HepG2 (cell line): ENCODE data around the gene POP7. TPM values are rescaled to one million over a fixed set of nuclear protein-coding genes. Genes with fewer than 3 reads are reported as not detected.
A peak's percentile ranks its signal among the peaks of the same experiment; 100 is the strongest.

Experiments
- ARID3A ChIP-seq: IDR thresholded peaks from 2 replicates; pipeline ENCODE4 v1.6.1; 2012; ENCODE audit warnings: low read depth, low read length, improper control_type of control experiment
- ATF7 ChIP-seq, 2 experiments: fragments of 450-650 bp in 1 of 2; sonication (generic) in 1 of 2; formaldehyde crosslinking in 1 of 2; IDR thresholded peaks; 2 replicates each; pipeline versions ENCODE4 v1.4.0 to v1.6.1; 2016 to 2020; ENCODE audit warnings: antibody characterized with exemption in 1 of 2, mild to moderate bottlenecking in 1 of 2, missing genetic modification reagents in 1 of 2
- CHD4 ChIP-seq: fragments of 200-600 bp; sonication (generic); IDR thresholded peaks from 2 replicates; pipeline ENCODE4 v1.7.0; 2017; ENCODE audit warnings: mild to moderate bottlenecking, low read length, borderline replicate concordance
- EZH2 ChIP-seq: conservative IDR thresholded peaks from 2 replicates; pipeline ENCODE4 v1.6.1; 2012; ENCODE audit warnings: mild to moderate bottlenecking, low read depth, low read length, moderate library complexity
- FOXJ3 ChIP-seq: sonication (generic); formaldehyde crosslinking; IDR thresholded peaks from 2 replicates; pipeline ENCODE4 v1.4.0; 2020; ENCODE audit warnings: missing genetic modification reagents, mild to moderate bottlenecking, borderline replicate concordance
- HNRNPK ChIP-seq: fragments of 200-400 bp; formaldehyde crosslinking; IDR thresholded peaks from 2 replicates; pipeline ENCODE4 v1.6.1; 2018; ENCODE audit warnings: low read length, low read depth, moderate library complexity, mild to moderate bottlenecking; ENCODE audit not compliant: poor library complexity, severe bottlenecking
- HNRNPLL ChIP-seq: fragments of 200-400 bp; formaldehyde crosslinking; IDR thresholded peaks from 2 replicates; pipeline ENCODE4 v1.6.1; 2017; ENCODE audit warnings: mild to moderate bottlenecking, low read depth, low read length; ENCODE audit not compliant: poor library complexity, severe bottlenecking
- KDM5A ChIP-seq: fragments of 200-600 bp; sonication (generic); IDR thresholded peaks from 2 replicates; pipeline ENCODE4 v1.7.0; 2018; ENCODE audit warnings: antibody characterized with exemption, mild to moderate bottlenecking, low read length, borderline replicate concordance
- KLF15 ChIP-seq: sonication (generic); formaldehyde crosslinking; IDR thresholded peaks from 2 replicates; pipeline ENCODE4 v1.8.1; 2023; ENCODE audit warnings: borderline replicate concordance, mild to moderate bottlenecking, inconsistent platforms, missing genetic modification reagents, mixed read lengths
- KLF9 ChIP-seq: IDR thresholded peaks from 2 replicates; pipeline ENCODE4 v1.6.1; 2016; ENCODE audit warnings: low read depth
- MED8 ChIP-seq: sonication (generic); formaldehyde crosslinking; IDR thresholded peaks from 2 replicates; pipeline ENCODE4 v1.8.1; 2023; ENCODE audit warnings: mild to moderate bottlenecking, missing genetic modification reagents; ENCODE audit not compliant: insufficient replicate concordance
- NFIB ChIP-seq: sonication (generic); formaldehyde crosslinking; IDR thresholded peaks from 2 replicates; pipeline ENCODE4 v1.9.0; 2021; ENCODE audit warnings: missing genetic modification reagents, mild to moderate bottlenecking, borderline replicate concordance
- NR2F2 ChIP-seq: IDR thresholded peaks from 2 replicates; pipeline ENCODE4 v1.6.1; 2012; ENCODE audit warnings: low read depth, inconsistent platforms, borderline replicate concordance
- RFX5 ChIP-seq: IDR thresholded peaks from 2 replicates; pipeline ENCODE4 v1.6.1; 2011; ENCODE audit warnings: low read depth, low read length, improper control_type of control experiment
- RFXANK ChIP-seq: IDR thresholded peaks from 2 replicates; pipeline ENCODE4 v1.6.1; 2016
- SMAD9 ChIP-seq: sonication (generic); formaldehyde crosslinking; IDR thresholded peaks from 2 replicates; pipeline ENCODE4 v1.5.1; 2020; ENCODE audit warnings: mild to moderate bottlenecking, missing genetic modification reagents
- SMARCE1 ChIP-seq: fragments of 450-650 bp; IDR thresholded peaks from 2 replicates; pipeline ENCODE4 v1.6.1; 2017; ENCODE audit warnings: borderline replicate concordance
- SRSF1 ChIP-seq: fragments of 200-400 bp; formaldehyde crosslinking; optimal IDR thresholded peaks from 2 replicates; pipeline ENCODE3; 2017; ENCODE audit warnings: mild to moderate bottlenecking, low read depth, low read length, moderate library complexity
- TMF1 ChIP-seq: sonication (generic); formaldehyde crosslinking; IDR thresholded peaks from 2 replicates; pipeline ENCODE4 v1.8.1; 2022; ENCODE audit warnings: low read depth, missing genetic modification reagents
- USF2 ChIP-seq, 2 experiments: sonication (generic) in 1 of 2; formaldehyde crosslinking in 1 of 2; IDR thresholded peaks; 2 replicates each; pipeline versions ENCODE4 v1.5.1 to v1.6.1; 2011 to 2020; ENCODE audit warnings: borderline replicate concordance in 1 of 2, low read depth in 1 of 2, low read length in 1 of 2, mild to moderate bottlenecking in 1 of 2, missing genetic modification reagents in 1 of 2, moderate library complexity in 1 of 2
- ZBTB3 ChIP-seq: sonication (generic); formaldehyde crosslinking; IDR thresholded peaks from 2 replicates; pipeline ENCODE4 v1.4.0; 2020; ENCODE audit warnings: low read depth, mild to moderate bottlenecking, moderate library complexity, missing genetic modification reagents, borderline replicate concordance
- ZFP36 ChIP-seq: fragments of 150-350 bp; IDR thresholded peaks from 2 replicates; pipeline ENCODE4 v1.6.1; 2018; ENCODE audit warnings: borderline replicate concordance, low read length, low read depth; ENCODE audit not compliant: partially characterized antibody
- ZNF121 ChIP-seq: sonication (generic); formaldehyde crosslinking; IDR thresholded peaks from 2 replicates; pipeline ENCODE4 v1.5.0; 2020; ENCODE audit warnings: mild to moderate bottlenecking, missing genetic modification reagents
- ZNF180 ChIP-seq: sonication (generic); formaldehyde crosslinking; IDR thresholded peaks from 2 replicates; pipeline ENCODE4 v1.4.0; 2020; ENCODE audit warnings: low read depth, missing genetic modification reagents, borderline replicate concordance
- ZNF329 ChIP-seq: sonication (generic); formaldehyde crosslinking; IDR thresholded peaks from 2 replicates; pipeline ENCODE4 v1.9.0; 2021; ENCODE audit warnings: low read depth, mild to moderate bottlenecking, missing genetic modification reagents
- ZNF430 ChIP-seq: sonication (generic); formaldehyde crosslinking; IDR thresholded peaks from 2 replicates; pipeline ENCODE4 v1.9.0; 2021; ENCODE audit warnings: mild to moderate bottlenecking, missing genetic modification reagents
- ZNF615 ChIP-seq: sonication (generic); formaldehyde crosslinking; IDR thresholded peaks from 2 replicates; pipeline ENCODE4 v1.5.0; 2020; ENCODE audit warnings: mild to moderate bottlenecking, missing genetic modification reagents, borderline replicate concordance
- polyA plus RNA-seq, 8 experiments: library from polyadenylated mRNA; depleted of rRNA in 3 of 8; stranded (reverse) in 7 of 8; unstranded in 1 of 8; fragments of >200 nt; fragmentation: Illumina TruSeq in 4 of 8; extraction: Trizol in 4 of 8; gene quantifications; 2 replicates each; pipeline versions ENCODE4 v1.2.1 to v1.2.3, GENCODE V29; 2011 to 2016; ENCODE audit warnings: low read depth in 4 of 8, missing spikeins in 1 of 8, mixed read lengths in 1 of 8; ENCODE audit not compliant: insufficient read depth in 1 of 8
- total RNA-seq, 5 experiments: library from RNA; depleted of rRNA; stranded (reverse); fragments of >200 nt; fragmentation: Illumina TruSeq; extraction: Trizol; gene quantifications; 2 replicates each; pipeline ENCODE4 v1.2.3, GENCODE V29; 2016; ENCODE audit warnings: low read depth in 1 of 5

The POP7 gene
- total and polyA plus RNA-seq, 2 of the 13 experiments (the other 11 are each of a cell fraction or from before 2014, with no cell fraction given) = 63.9 to 91.1 TPM

GRCh38 chr7:100720671-100721504 is 15.0 kb downstream of the POP7 start (continued):
- TF ChIP-seq USF2 (IDR thresholded peaks at IDR 0.05; ENCODE audit: low read depth, low read length) (no peak), USF2 (CRISPR knock-in tag; IDR thresholded peaks at IDR 0.05; ENCODE audit: borderline replicate concordance) (no peak), SMAD9 (CRISPR knock-in tag) (no peak), ZBTB3 (CRISPR knock-in tag) (no peak), ZNF180 (CRISPR knock-in tag) (no peak), HNRNPLL (peak; percentile 38), ZNF430 (no peak), ZNF615 (no peak), ATF7 (IDR thresholded peaks at IDR 0.05) (no peak), ATF7 (CRISPR knock-in tag; IDR thresholded peaks at IDR 0.05) (no peak), SRSF1 (no peak), KLF9 (CRISPR knock-in tag) (no peak), ARID3A (no peak), KDM5A (no peak), NR2F2 (no peak), FOXJ3 (CRISPR knock-in tag) (no peak), KLF15 (CRISPR knock-in tag) (no peak), ZFP36 (no peak), NFIB (CRISPR knock-in tag) (no peak), HNRNPK (no peak), MED8 (CRISPR knock-in tag) (no peak), CHD4 (no peak), SMARCE1 (no peak), ZNF329 (no peak), RFX5 (no peak), TMF1 (CRISPR knock-in tag) (no peak), ZNF121 (CRISPR knock-in tag) (no peak), RFXANK (no peak), EZH2 (no peak)
